Fibroblast of villous mesenchyme (primary cell): Measurements from ENCODE around the gene BRINP3. TPM values are rescaled to one million over a fixed set of nuclear protein-coding genes. Genes with fewer than 3 reads are reported as not detected.
"Not testable (repeated sequence)": the region's sequence is repeated elsewhere in the genome, so short reads cannot be mapped to it uniquely, and the experiment has no call there.

Source experiments
- DNase-seq: peaks from one replicate; pipeline ENCODE4 v3.0.0-alpha.2; 2010; ENCODE audit warnings: low read depth
- H3K4me3 ChIP-seq: 2 replicates; pipeline ENCODE4 v1.5.1; 2011; ENCODE audit warnings: low read depth, mild to moderate bottlenecking, low read length
- CTCF ChIP-seq: IDR thresholded peaks from 2 replicates; pipeline ENCODE4 v1.5.1; 2012; ENCODE audit warnings: low read depth, mild to moderate bottlenecking, low read length; ENCODE audit not compliant: insufficient read depth
- total RNA-seq: library from RNA; depleted of rRNA; stranded (reverse); fragments of >200 nt; gene quantifications from 2 replicates; pipeline ENCODE4 v1.2.3, GENCODE V29; 2012

Gene BRINP3
- total RNA-seq, 1 donor, result not detected

- no peak for DNase-seq
- TF ChIP-seq CTCF, result no peak
- H3K4me3 ChIP-seq, result no peak overlapping the region
Measured at GRCh38 chr1:190138266-190138665, 339.4 kb downstream of the BRINP3 start.

- no peak for DNase-seq
- no peak for TF ChIP-seq CTCF
- H3K4me3 ChIP-seq, result no peak overlapping the region
Measured at GRCh38 chr1:190129366-190129765, 348.3 kb downstream of the BRINP3 start.

GRCh38 chr1:190126728-190127127 lies 350.9 kb downstream of the BRINP3 start:
- TF ChIP-seq CTCF, result no peak

GRCh38 chr1:190124068-190124467 lies 353.6 kb downstream of the BRINP3 start:
- DNase-seq, result no peak
- TF ChIP-seq CTCF, result no peak
- H3K4me3 ChIP-seq, result no peak overlapping the region

More at GRCh38 chr1:190126728-190127127, 350.9 kb downstream of the BRINP3 start:
- no peak overlapping the region for H3K4me3 ChIP-seq
- no peak for DNase-seq

GRCh38 chr1:190120564-190120963 lies 357.1 kb downstream of the BRINP3 start:
- DNase-seq, H3K4me3 ChIP-seq: not testable (repeated sequence)

GRCh38 chr1:190119683-190120082 lies 358.0 kb downstream of the BRINP3 start:
- no peak for DNase-seq
- TF ChIP-seq CTCF, result no peak
- H3K4me3 ChIP-seq, result no peak overlapping the region

GRCh38 chr1:190116921-190117320 lies 360.7 kb downstream of the BRINP3 start:
- DNase-seq, result no peak
- TF ChIP-seq CTCF, result no peak
- no peak overlapping the region for H3K4me3 ChIP-seq
